HepG2 (cell line): ENCODE results near the gene RHBDF2. TPM values are rescaled to one million over a fixed set of nuclear protein-coding genes. Genes with fewer than 3 reads are reported as not detected.

Source experiments
- ATAC-seq: fragments of 200-7000 bp; cut with Tn5 transposase; 3 replicates; pipeline ENCODE4 v1.9.1; 2020; ENCODE audit warnings: mild to moderate bottlenecking, moderate library complexity
- BruUV-seq: library from RNA; stranded (reverse); fragments of 400-500 nt; replicated peaks from 2 replicates; lab custom pipeline; 2021; lab: Mats Ljungman, UMichigan
- CTCF ChIA-PET: fragments of 300-600 bp; formaldehyde crosslinking; extraction: SDS; loops from one replicate; lab custom pipeline; 2021; ENCODE audit warnings: low total read pairs, inconsistent platforms, low intra/inter-chr PET ratio; lab: Yijun Ruan, JAX
- POLR2A ChIA-PET: fragments of 350-600 bp; sonication (Branson Sonifier 250); formaldehyde crosslinking; loops from one replicate; lab custom pipeline; 2020; ENCODE audit warnings: antibody characterized with exemption, inconsistent platforms; lab: Yijun Ruan, JAX
- DNase-seq: peaks from one replicate; pipeline ENCODE4 v3.0.0-alpha.2; 2015; ENCODE audit warnings: low spot score
- FAIRE-seq: peaks from 3 replicates; lab custom pipeline; 2011; peaks lifted over from hg19 to GRCh38; lab: Jason Lieb, UNC
- H2AFZ ChIP-seq: one replicate; pipeline ENCODE4 v1.6.1; 2011; ENCODE audit warnings: low read length, inconsistent platforms
- H3K27ac ChIP-seq: fragments of 300-600 bp; 3 replicates; pipeline ENCODE4 v1.8.0; 2011; ENCODE audit warnings: mixed run types, mild to moderate bottlenecking, mixed read lengths, low read length, inconsistent platforms; ENCODE audit not compliant: insufficient read depth; ENCODE audit errors: extremely low read length
- H3K27me3 ChIP-seq, 2 experiments: fragments of 200-600 bp in 1 of 2; 2 replicates in 1 of 2; 3 replicates in 1 of 2; pipeline versions ENCODE4 v1.6.0 to v1.8.0; 2011; ENCODE audit warnings: low read length in 2 of 2, mild to moderate bottlenecking in 2 of 2, moderate library complexity in 2 of 2, inconsistent platforms in 1 of 2; ENCODE audit not compliant: insufficient read depth in 2 of 2, control insufficient read depth in 1 of 2
- H3K36me3 ChIP-seq, 2 experiments: fragments of 200-600 bp in 1 of 2; replicated peaks in 1 of 2; 2 replicates in 1 of 2; 3 replicates in 1 of 2; pipeline versions ENCODE4 v1.5.1 to v1.8.0; 2011; ENCODE audit warnings: low read length in 2 of 2, inconsistent platforms in 1 of 2; ENCODE audit not compliant: insufficient read depth in 2 of 2, control insufficient read depth in 1 of 2
- H3K4me1 ChIP-seq: 2 replicates; pipeline ENCODE4 v1.5.1; 2012; ENCODE audit warnings: low read length, inconsistent platforms; ENCODE audit not compliant: insufficient read depth
- H3K4me2 ChIP-seq: 2 replicates; pipeline ENCODE4 v1.6.0; 2011; ENCODE audit warnings: low read depth, low read length, inconsistent platforms
- H3K4me3 ChIP-seq, 3 experiments: fragments of 200-600 bp in 1 of 3; sonication (generic), shearing (Covaris generic) in 1 of 3; replicated peaks in 1 of 3; 2 replicates each; pipeline ENCODE4 v1.5.1; 2011 to 2016; ENCODE audit warnings: low read length in 3 of 3, inconsistent platforms in 2 of 3, low read depth in 2 of 3, mild to moderate bottlenecking in 2 of 3, control low read depth in 1 of 3, mixed read lengths in 1 of 3; ENCODE audit not compliant: insufficient read depth in 1 of 3
- H3K79me2 ChIP-seq: one replicate; pipeline ENCODE4 v1.6.1; 2011; ENCODE audit warnings: low read length, inconsistent platforms; ENCODE audit not compliant: insufficient read depth
- H3K9ac ChIP-seq: 2 replicates; pipeline ENCODE4 v1.6.0; 2011; ENCODE audit warnings: mild to moderate bottlenecking, low read depth, low read length, inconsistent platforms; ENCODE audit not compliant: insufficient read depth
- H3K9me3 ChIP-seq: 2 replicates; pipeline ENCODE4 v1.5.1; 2012; ENCODE audit warnings: mild to moderate bottlenecking, low read length
- H4K20me1 ChIP-seq: 2 replicates; pipeline ENCODE4 v1.6.0; 2011; ENCODE audit warnings: inconsistent platforms, mild to moderate bottlenecking, low read length, moderate library complexity; ENCODE audit not compliant: insufficient read depth
- CTCF ChIP-seq: sonication (generic); formaldehyde crosslinking; IDR thresholded peaks from 2 replicates; pipeline ENCODE4 v1.5.0; 2020; ENCODE audit warnings: mild to moderate bottlenecking, missing genetic modification reagents, moderate library complexity
- FOSL2 ChIP-seq: sonication (generic); formaldehyde crosslinking; IDR thresholded peaks from 2 replicates; pipeline ENCODE4 v1.4.0; 2020; ENCODE audit warnings: missing genetic modification reagents
- KLF9 ChIP-seq: IDR thresholded peaks from 2 replicates; pipeline ENCODE4 v1.6.1; 2016; ENCODE audit warnings: low read depth
- MZF1 ChIP-seq: sonication (generic); formaldehyde crosslinking; IDR thresholded peaks from 2 replicates; pipeline ENCODE4 v1.8.1; 2023; ENCODE audit warnings: mild to moderate bottlenecking, missing genetic modification reagents, borderline replicate concordance
- NR2F1 ChIP-seq, 2 experiments: fragments of 450-650 bp in 1 of 2; formaldehyde crosslinking in 1 of 2; IDR thresholded peaks; 2 replicates each; pipeline versions ENCODE4 v1.5.0 to v1.6.1; 2016 to 2020; ENCODE audit warnings: mild to moderate bottlenecking in 1 of 2, missing compliant biosample characterization in 1 of 2, missing genetic modification reagents in 1 of 2, moderate library complexity in 1 of 2
- PTBP1 ChIP-seq: fragments of 200-400 bp; formaldehyde crosslinking; IDR thresholded peaks from 2 replicates; pipeline ENCODE4 v1.6.1; 2018; ENCODE audit warnings: low read length, low read depth; ENCODE audit not compliant: poor library complexity, severe bottlenecking
- RAD21 ChIP-seq: fragments of 450-650 bp; formaldehyde crosslinking; IDR thresholded peaks from 2 replicates; pipeline ENCODE4 v1.5.0; 2020; ENCODE audit warnings: mild to moderate bottlenecking
- SMYD3 ChIP-seq: sonication (generic); formaldehyde crosslinking; IDR thresholded peaks from 2 replicates; pipeline ENCODE4 v1.8.1; 2023; ENCODE audit warnings: mild to moderate bottlenecking, missing genetic modification reagents
- STAG1 ChIP-seq: sonication (generic); formaldehyde crosslinking; IDR thresholded peaks from 2 replicates; pipeline ENCODE4 v1.4.0; 2020; ENCODE audit warnings: missing genetic modification reagents
- ZFX ChIP-seq: sonication (generic); formaldehyde crosslinking; IDR thresholded peaks from 2 replicates; pipeline ENCODE4 v1.4.0; 2020; ENCODE audit warnings: mild to moderate bottlenecking, low read depth, missing genetic modification reagents, moderate library complexity
- ZMAT3 ChIP-seq: sonication (generic); formaldehyde crosslinking; conservative IDR thresholded peaks from 2 replicates; pipeline ENCODE4 v1.7.0; 2021; ENCODE audit warnings: missing genetic modification reagents
- ZNF546 ChIP-seq: sonication (generic); formaldehyde crosslinking; conservative IDR thresholded peaks from 2 replicates; pipeline ENCODE4 v1.8.1; 2023; ENCODE audit warnings: mild to moderate bottlenecking, missing genetic modification reagents
- ZNF547 ChIP-seq: sonication (generic); formaldehyde crosslinking; IDR thresholded peaks from 2 replicates; pipeline ENCODE4 v1.5.1; 2020; ENCODE audit warnings: mild to moderate bottlenecking, missing genetic modification reagents
- ZSCAN20 ChIP-seq: sonication (generic); formaldehyde crosslinking; IDR thresholded peaks from 2 replicates; pipeline ENCODE4 v1.4.0; 2020; ENCODE audit warnings: missing genetic modification reagents, mild to moderate bottlenecking, borderline replicate concordance
- ZSCAN30 ChIP-seq: sonication (generic); formaldehyde crosslinking; IDR thresholded peaks from 2 replicates; pipeline ENCODE4 v1.5.0; 2020; ENCODE audit warnings: mild to moderate bottlenecking, missing genetic modification reagents
- WGBS: methylation state at CpG from one replicate; pipeline ENCODE4 v1.1.6; 2017; ENCODE audit warnings: low lambda C conversion rate; 5-methylcytosine and 5-hydroxymethylcytosine counted together
- in situ Hi-C: cut with HindIII; loops from 2 replicates; pipeline ENCODE4 v1.10.0; 2017; ENCODE audit warnings: low pct_unique_long_range_greater_than_20kb; ENCODE audit not compliant: extremely low pct_ligation_motif_present
- intact Hi-C: fragments of 100-400 bp; cut with micrococcal nuclease; formaldehyde crosslinking; loops from one replicate; pipeline ENCODE4 v1.10.0; 2022; ENCODE audit not compliant: unreplicated experiment
- polyA plus RNA-seq, 8 experiments: library from polyadenylated mRNA; depleted of rRNA in 3 of 8; stranded (reverse) in 7 of 8; unstranded in 1 of 8; fragments of >200 nt; fragmentation: Illumina TruSeq in 4 of 8; extraction: Trizol in 4 of 8; gene quantifications; 2 replicates each; pipeline versions ENCODE4 v1.2.1 to v1.2.3, GENCODE V29; 2011 to 2016; ENCODE audit warnings: low read depth in 4 of 8, missing spikeins in 1 of 8, mixed read lengths in 1 of 8; ENCODE audit not compliant: insufficient read depth in 1 of 8
- total RNA-seq, 5 experiments: library from RNA; depleted of rRNA; stranded (reverse); fragments of >200 nt; fragmentation: Illumina TruSeq; extraction: Trizol; gene quantifications; 2 replicates each; pipeline ENCODE4 v1.2.3, GENCODE V29; 2016; ENCODE audit warnings: low read depth in 1 of 5
- TF ChIP-seq, protein P1 (sequence below): sonication (generic); formaldehyde crosslinking; IDR thresholded peaks from 2 replicates; pipeline ENCODE4 v1.4.0; 2020; ENCODE audit warnings: mild to moderate bottlenecking, missing genetic modification reagents

RHBDF2 gene
- total and polyA plus RNA-seq, 2 of the 13 experiments (the other 11 are each of a cell fraction or from before 2014, with no cell fraction given): 7.8 to 24.2 TPM

GRCh38 chr17:76517638-76518038 lies 16.4 kb upstream of the RHBDF2 start:
- Histone ChIP-seq H3K79me2 (no peaks in the 10 kb centered on the region), H3K27me3 (peaks cover 11 to 58% of the 10 kb centered on the region in 2 experiments), H3K4me2 (peak overlapping the region; percentile 57; the same call in 1 of the 2 replicates), H4K20me1 (no peaks in the 10 kb centered on the region), H2AFZ (no peak overlapping the region), H3K36me3 (no peaks in the 10 kb centered on the region), H3K4me1 (peaks cover 75% of the 10 kb centered on the region), H3K4me3 (no peak overlapping the region; a peak in 1 of 6 replicates), H3K9ac (no peak overlapping the region), H3K27ac (no peak overlapping the region), H3K9me3 (no peaks in the 10 kb centered on the region)
- ChIA-PET CTCF (interaction anchor here (1.7 kb wide), 1 partner anchor 30 kb away, joined by 4 read pairs; no protein-coding TSS in a partner anchor), POLR2A (interaction anchor here (1.0 to 1.1 kb wide), 2 partner anchors 12 to 15 kb away, joined by 3 read pairs; no protein-coding TSS in a partner anchor)
- intact Hi-C loops: no loop called here
- FAIRE-seq: peak; percentile 34
- in situ Hi-C loops: no loop called here
- DNase-seq: peak; percentile 50
- peak; percentile 76 for ATAC-seq
- WGBS: 19% methylated on average over 10 of the region's 11 CpGs
- BruUV-seq: no TSS peak
- no peak for TF ChIP-seq FOSL2 (CRISPR knock-in tag)
- TF ChIP-seq RAD21 (CRISPR knock-in tag): peak; percentile 58
- TF ChIP-seq STAG1 (CRISPR knock-in tag): peak; percentile 65
- no peak for TF ChIP-seq ZSCAN30 (CRISPR knock-in tag)
- TF ChIP-seq, protein P1, sequence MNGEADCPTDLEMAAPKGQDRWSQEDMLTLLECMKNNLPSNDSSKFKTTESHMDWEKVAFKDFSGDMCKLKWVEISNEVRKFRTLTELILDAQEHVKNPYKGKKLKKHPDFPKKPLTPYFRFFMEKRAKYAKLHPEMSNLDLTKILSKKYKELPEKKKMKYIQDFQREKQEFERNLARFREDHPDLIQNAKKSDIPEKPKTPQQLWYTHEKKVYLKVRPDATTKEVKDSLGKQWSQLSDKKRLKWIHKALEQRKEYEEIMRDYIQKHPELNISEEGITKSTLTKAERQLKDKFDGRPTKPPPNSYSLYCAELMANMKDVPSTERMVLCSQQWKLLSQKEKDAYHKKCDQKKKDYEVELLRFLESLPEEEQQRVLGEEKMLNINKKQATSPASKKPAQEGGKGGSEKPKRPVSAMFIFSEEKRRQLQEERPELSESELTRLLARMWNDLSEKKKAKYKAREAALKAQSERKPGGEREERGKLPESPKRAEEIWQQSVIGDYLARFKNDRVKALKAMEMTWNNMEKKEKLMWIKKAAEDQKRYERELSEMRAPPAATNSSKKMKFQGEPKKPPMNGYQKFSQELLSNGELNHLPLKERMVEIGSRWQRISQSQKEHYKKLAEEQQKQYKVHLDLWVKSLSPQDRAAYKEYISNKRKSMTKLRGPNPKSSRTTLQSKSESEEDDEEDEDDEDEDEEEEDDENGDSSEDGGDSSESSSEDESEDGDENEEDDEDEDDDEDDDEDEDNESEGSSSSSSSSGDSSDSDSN: 0 out of 2 replicates have a peak, but pooled peaks have one; percentile 18
- TF ChIP-seq ZMAT3: no peak
- TF ChIP-seq KLF9 (CRISPR knock-in tag): no peak
- TF ChIP-seq ZFX (CRISPR knock-in tag): 0 out of 2 replicates have a peak, but pooled peaks have one; percentile 35
- no peak for TF ChIP-seq MZF1 (CRISPR knock-in tag)
- no peak for TF ChIP-seq ZNF547 (CRISPR knock-in tag)
- no peak for TF ChIP-seq ZSCAN20 (CRISPR knock-in tag)
- peak; percentile 69 for TF ChIP-seq CTCF (CRISPR knock-in tag)
- no peak for TF ChIP-seq NR2F1 (CRISPR knock-in tag; IDR thresholded peaks at IDR 0.05)
- TF ChIP-seq PTBP1: no peak
- no peak for TF ChIP-seq SMYD3 (CRISPR knock-in tag)
- TF ChIP-seq ZNF546: no peak
